Measurements from ENCODE around the gene LHX6. TPM values are rescaled to one million over a fixed set of nuclear protein-coding genes. Genes with fewer than 3 reads are reported as not detected.

Gene LHX6
- total RNA-seq, 1 experiment from 2014 or later = 1.8 TPM

DNA sequence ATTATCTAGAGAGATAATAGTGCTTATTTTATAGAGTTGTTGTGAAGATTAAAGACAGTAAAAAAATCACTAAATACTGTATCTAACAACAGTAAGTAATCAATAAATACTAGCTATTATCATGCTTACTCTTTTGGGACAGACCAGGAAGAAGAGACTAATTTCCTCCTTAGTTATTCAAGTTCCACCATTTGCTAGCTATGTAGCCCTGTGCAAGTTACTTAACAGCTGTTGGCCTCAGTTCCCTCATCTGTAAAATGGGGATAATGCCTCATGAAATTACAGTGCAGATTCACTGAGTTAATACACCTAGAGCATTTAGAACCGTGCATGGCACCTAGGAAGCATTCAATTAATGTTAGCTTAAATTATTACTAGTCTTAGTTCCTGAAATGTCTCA is 33.3 kb upstream of the LHX6 start:
- no peak overlapping the region for H3T11ph ChIP-seq (ENCODE audit: low read length)
- no peak overlapping the region for H3K9ac ChIP-seq (ENCODE audit: extremely low read depth, insufficient read length, low read length)
- no peak overlapping the region for H2BK120ac ChIP-seq (ENCODE audit: low read depth, low read length, poor library complexity, severe bottlenecking)
- H3K14ac ChIP-seq (ENCODE audit: insufficient read depth, low read length) = no peak overlapping the region
- no peaks in the 10 kb centered on the region for H3K27me3 ChIP-seq (ENCODE audit: insufficient read depth, low read length)
- no peak overlapping the region for H3K4ac ChIP-seq (ENCODE audit: low read depth, low read length)
- no peak overlapping the region for H3K23ac ChIP-seq (ENCODE audit: insufficient read length, low read depth, low read length)
- Mint-ChIP-seq H3K27ac (no peak overlapping the region), H3K4me1 (peaks cover 12 to 13% of the 10 kb centered on the region in 2 experiments; a peak in 3 of 4 replicates), H3K9me3 (no peaks in the 10 kb centered on the region), H3K36me3 (ENCODE audit: insufficient read depth in 1 of 3, low read depth in 3 of 3) (peaks cover 3 to 35% (median 15%) of the 10 kb centered on the region in 3 experiments; a peak in 6 of 7 replicates), H3K4me3 (no peak overlapping the region), H3K27me3 (ENCODE audit: low read depth) (no peaks in the 10 kb centered on the region)
- H4K91ac ChIP-seq (ENCODE audit: insufficient read length, low read depth, low read length) = no peak overlapping the region
- H2AFZ ChIP-seq (ENCODE audit: low read length) = no peak overlapping the region
- H3K4me1 ChIP-seq (ENCODE audit: insufficient read depth, low read length) = no peaks in the 10 kb centered on the region
- H2BK15ac ChIP-seq (ENCODE audit: low read depth, low read length) = no peak overlapping the region
- H2BK20ac ChIP-seq (ENCODE audit: low read depth, low read length, poor library complexity, severe bottlenecking) = no peak overlapping the region
- no peaks in the 10 kb centered on the region for H4K20me1 ChIP-seq (ENCODE audit: control insufficient read depth, insufficient read depth, insufficient read length)
- no peak overlapping the region for H3K18ac ChIP-seq (ENCODE audit: insufficient read length, low read depth, low read length)
- no peak overlapping the region for H2BK5ac ChIP-seq (ENCODE audit: insufficient read length, low read length)
- H3K27ac ChIP-seq (ENCODE audit: insufficient read length, low read depth, low read length) = no peak overlapping the region
- H3K9me3 ChIP-seq (ENCODE audit: control insufficient read depth, low read depth, low read length) = no peaks in the 10 kb centered on the region
- no peak overlapping the region for H3K4me2 ChIP-seq (ENCODE audit: insufficient read depth, insufficient read length, low read length)
- H3K79me2 ChIP-seq (ENCODE audit: insufficient read depth, low read length) = peaks cover 6% of the 10 kb centered on the region; the same call in 1 of the 2 replicates
- H3K56ac ChIP-seq (ENCODE audit: insufficient read length, low read depth, low read length) = no peak overlapping the region
- no peak for DNase-seq
- H3K23me2 ChIP-seq (ENCODE audit: insufficient read length, low read depth, low read length, poor library complexity, severe bottlenecking) = peaks cover 11% of the 10 kb centered on the region
- TF ChIP-seq, protein P1, sequence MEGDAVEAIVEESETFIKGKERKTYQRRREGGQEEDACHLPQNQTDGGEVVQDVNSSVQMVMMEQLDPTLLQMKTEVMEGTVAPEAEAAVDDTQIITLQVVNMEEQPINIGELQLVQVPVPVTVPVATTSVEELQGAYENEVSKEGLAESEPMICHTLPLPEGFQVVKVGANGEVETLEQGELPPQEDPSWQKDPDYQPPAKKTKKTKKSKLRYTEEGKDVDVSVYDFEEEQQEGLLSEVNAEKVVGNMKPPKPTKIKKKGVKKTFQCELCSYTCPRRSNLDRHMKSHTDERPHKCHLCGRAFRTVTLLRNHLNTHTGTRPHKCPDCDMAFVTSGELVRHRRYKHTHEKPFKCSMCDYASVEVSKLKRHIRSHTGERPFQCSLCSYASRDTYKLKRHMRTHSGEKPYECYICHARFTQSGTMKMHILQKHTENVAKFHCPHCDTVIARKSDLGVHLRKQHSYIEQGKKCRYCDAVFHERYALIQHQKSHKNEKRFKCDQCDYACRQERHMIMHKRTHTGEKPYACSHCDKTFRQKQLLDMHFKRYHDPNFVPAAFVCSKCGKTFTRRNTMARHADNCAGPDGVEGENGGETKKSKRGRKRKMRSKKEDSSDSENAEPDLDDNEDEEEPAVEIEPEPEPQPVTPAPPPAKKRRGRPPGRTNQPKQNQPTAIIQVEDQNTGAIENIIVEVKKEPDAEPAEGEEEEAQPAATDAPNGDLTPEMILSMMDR (conservative IDR thresholded peaks at IDR 0.05) = no peak
- H4K8ac ChIP-seq (replicated peaks; ENCODE audit: insufficient read length, low read depth, low read length) = no peak overlapping the region
- no peak overlapping the region for H2AK5ac ChIP-seq (ENCODE audit: insufficient read length, low read length)
- WGBS (ENCODE audit: extremely low coverage, insufficient read length, low lambda C conversion rate) = no CpG with 5 or more reads among the region's 1 CpG
- peaks cover 7% of the 10 kb centered on the region for H3K79me1 ChIP-seq (ENCODE audit: insufficient read depth, low read depth, low read length, poor library complexity, severe bottlenecking)
- H2BK12ac ChIP-seq (ENCODE audit: insufficient read length, low read depth, low read length) = no peak overlapping the region
- H4K5ac ChIP-seq (ENCODE audit: insufficient read length, low read depth, low read length) = no peak overlapping the region

Data from H9 (cell line).